ENCODE data around the gene CLCN7.

CLCN7 gene

DNA sequence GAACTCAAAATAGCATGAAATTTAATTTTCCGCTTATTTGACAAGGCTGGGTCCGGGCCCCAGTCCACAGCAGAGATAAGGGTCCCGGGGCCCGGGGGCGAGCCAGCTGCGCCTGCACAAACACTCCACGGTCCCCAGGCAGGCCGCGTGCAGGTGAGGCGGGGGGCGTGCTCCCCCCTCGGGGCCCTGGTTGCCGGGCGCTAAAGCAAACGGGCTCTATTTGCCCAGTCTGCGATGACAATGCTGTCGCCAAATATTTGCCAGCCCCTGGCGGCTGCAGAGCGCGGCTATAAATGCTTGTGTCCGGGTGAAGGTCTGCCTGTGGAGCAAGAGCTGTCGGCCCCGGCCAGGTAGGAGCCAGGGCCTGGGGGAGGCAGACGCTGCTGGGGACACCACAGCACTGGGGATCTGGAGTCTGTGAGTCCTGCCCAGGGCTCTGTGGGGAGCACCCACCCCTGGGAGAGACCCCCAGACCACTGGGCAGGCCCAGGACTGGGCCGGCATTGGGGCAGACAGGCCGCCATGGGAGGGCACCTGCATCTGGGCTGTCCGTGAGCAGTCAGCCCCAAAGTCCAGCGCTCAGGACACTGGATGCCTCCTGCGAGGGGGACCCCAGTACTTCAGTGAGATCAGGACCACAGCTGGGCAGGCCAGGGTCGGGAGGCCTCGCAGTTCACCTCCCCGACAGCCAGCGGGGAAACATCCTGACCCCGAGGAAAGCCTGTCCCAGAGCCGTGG is 43.9 kb downstream of the CLCN7 start, which contains the start of gene PERCC1:
TSS of gene PERCC1 (plus strand) at position 320 of the 738 bp plus-strand sequence. CDS start 1,516 bp downstream, outside the sequence.
- DNase-seq (ENCODE audit: low read depth) = no peak

DNA sequence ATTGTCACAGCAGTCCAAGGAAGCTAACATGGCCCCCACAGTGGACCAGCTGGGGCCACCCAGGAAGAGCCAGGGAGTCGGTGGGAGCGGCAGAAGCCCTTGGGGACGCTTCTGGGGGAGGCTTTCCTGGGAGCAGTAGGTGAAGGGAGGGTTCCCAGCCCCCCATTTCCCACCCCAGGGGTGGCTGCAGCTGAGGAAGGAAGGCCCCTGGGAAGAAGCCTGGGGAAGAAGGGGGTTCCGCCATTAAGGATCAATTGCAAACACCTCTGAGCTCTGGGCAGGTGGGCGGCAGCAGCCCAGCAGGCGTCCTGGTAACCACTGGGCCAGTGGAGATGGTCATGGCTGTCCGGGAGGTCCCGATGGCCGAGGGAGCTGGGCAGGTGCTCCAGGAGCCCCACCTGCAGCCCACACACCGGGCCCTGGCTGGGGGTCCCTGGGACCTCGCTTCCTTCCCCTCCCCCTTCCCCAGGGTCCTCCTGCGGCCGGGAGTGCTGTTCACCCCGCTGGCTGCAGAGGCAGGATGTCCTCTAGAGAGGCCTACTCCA is 44.5 kb downstream of the CLCN7 start:
- DNase-seq (ENCODE audit: low read depth) = no peak

DNA sequence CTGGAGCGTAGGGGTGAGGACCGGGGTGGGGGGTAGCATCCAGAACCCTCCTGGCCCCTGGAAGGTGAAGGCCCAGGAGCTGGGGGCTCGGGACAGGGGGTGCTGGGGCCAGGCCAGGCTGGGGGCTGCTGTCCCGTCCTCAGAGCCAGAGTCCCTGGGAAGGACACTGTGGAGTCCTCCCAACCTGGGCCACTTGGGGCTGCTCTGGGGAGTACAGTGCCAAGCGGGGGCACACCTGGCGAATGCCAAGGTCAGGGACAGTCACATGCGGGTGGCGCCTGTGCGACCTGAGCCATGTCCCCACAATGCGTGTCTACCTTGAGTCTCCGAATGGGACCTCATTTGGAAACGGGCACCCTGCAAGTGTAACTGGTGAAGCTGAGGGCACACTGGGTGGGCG is 45.2 kb downstream of the CLCN7 start:
- no peak for DNase-seq (ENCODE audit: low read depth)

DNA sequence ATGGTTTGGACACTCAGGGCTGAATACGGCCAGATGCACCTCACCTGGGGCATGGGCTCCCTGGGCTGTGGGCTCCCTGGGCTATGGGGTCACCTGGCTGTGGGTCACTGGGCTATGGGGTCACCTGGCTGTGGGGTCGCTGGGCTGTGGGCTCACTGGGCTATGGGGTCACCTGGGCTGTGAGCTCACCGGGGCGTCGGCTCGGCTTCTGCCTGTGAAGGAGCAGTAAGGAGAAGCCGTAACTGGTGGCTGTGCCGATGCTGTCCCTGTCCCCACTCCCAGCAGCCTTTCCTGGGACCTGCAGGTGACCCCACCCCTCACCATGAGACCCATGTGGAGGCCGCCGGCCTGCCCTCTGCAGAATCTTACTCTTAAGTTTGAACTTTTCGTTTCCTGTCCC is 45.8 kb downstream of the CLCN7 start:
- DNase-seq (ENCODE audit: low read depth) = no peak

DNA sequence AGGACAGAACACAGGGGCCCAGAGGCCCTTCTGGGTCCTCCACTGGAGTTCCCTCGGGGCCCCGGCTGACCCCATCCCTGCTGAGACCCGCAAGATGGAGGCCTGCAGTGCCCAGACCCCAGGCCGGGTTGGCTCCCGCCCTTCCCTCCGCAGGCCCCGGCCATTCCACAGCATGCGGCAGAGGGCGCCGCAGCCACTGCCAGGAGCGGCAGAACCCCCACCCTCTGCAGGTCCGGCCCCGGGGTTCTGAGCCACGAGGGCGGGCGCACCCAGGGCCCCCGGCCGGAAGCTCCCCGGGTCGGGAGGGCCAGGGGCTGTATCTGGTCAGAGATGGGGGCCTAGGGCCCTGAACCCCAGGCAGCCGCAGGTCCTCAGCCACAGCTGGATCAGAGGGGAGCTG is 46.3 kb downstream of the CLCN7 start:
- DNase-seq (ENCODE audit: low read depth) = peak; percentile 23

DNA sequence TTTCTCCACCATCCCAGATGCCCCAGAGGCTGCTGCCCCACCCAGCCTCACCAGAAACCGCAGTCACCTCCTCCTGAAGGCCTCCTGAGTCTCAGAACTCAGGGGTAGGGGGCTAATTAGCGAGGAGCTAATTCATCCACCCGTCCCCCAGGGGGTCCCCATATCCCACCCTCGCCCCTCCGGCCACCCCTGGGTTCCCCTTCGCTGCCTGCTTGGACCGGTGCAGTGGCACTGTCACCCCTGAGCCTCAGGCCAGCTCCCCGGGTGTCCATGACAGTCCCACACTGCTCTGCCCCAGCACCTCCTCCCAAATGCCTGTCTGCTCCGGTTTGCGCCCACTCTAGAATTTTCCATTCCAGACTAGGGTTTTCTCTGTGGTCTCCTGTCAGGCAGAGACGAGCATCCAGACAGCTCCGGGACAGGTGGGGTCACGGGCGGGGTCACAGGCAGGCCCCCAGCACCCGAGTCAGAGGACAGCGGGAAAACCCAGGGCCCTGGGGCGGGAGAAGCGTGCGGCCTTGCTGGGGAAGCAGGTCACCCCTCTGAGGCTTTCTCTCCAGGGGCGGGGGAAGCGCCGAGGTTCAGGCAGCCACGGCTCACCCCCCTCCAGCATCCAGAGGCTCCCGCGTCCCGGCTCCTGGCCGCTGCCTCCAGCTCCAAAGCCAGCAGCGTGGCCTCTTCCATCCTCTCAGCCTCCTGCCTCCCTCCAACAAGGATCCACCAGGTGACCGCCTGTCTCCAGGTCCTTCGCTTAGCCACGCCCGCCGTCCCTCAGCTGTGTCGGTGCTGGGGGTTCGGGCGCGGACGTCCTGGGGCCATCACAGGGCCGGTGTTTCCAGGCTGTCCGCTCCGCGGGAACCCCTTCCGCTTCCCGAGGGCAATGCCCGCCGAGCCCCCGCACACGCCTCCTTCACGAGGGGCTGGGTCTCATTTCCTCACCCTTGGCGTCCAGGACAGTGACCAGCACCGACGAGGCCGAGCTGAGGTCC is 47.1 kb downstream of the CLCN7 start:
- DNase-seq (ENCODE audit: low read depth) = no peak

DNA sequence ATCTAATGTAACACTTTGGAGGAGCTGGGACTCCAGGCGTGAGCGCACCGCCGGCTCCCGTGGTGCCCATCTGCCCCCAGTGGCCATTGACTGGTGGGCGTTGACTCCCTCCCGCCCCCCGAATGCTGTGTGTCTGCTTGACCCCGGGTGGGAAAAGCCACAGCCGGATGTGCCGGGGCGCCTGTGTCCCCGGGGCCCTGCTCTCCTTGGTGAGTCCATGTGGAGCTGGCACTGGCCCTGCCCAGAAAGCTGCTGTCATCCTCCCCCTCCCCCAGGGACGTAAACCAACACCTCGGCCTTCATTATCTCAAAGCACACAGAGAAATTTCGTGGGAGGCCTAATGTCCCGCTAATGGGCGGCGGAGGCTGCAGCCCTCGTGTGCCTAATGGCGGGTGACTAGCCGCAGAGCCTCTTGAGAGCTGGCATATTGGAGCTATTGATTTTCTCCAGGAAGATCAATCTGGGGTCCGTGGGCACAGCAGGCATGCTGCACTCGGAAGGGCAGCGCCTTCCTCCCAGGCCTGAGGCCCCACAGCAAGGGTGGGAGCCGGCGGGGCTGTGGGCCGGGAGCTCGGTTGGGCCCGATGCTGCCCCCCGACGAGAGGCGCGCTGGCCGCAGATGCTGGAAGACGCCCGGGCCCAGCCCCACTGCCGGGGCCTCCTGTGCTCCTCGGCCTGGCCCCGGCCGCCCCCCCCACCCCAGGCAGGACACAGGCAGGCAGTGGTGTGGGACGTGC is 47.9 kb downstream of the CLCN7 start:
- no peak for DNase-seq (ENCODE audit: low read depth)

DNA sequence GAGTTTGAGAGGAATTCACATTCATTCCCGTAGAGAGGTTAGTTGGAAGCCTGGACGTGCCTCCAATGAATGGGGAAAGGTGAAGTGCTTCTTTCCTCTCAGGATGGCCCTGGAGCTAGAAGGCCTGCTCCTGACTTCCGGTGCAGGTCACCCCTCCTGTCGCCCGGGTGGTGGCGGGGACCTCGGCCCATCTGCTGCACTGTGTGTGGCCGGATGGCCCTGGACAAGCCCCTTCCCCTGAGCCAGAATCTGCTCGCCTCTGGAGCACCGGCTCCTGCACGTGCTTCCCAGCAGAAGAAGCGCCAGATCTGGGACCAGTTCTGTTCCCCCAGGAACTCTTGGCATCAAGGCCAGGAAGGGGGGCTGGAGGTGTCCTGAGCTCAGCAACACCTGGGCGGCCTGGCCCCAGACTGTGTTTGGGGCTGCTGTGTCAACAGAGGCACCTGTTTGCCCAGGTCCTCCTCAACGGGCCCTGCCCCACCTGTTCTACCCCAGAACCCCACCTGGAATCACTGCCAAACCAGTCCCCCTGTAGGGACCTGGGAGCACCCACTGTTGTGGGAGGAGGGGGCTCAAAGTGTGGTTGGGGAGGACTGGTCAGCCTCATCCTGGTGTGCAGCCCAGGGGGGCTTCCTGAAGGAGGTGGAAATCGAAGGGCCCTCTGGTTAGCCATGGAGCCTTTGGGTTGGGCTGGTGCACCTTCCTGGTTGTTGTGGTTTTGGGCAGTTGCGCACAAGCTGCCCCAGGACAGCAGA is 49.0 kb downstream of the CLCN7 start:
- DNase-seq (ENCODE audit: low read depth) = no peak

DNA sequence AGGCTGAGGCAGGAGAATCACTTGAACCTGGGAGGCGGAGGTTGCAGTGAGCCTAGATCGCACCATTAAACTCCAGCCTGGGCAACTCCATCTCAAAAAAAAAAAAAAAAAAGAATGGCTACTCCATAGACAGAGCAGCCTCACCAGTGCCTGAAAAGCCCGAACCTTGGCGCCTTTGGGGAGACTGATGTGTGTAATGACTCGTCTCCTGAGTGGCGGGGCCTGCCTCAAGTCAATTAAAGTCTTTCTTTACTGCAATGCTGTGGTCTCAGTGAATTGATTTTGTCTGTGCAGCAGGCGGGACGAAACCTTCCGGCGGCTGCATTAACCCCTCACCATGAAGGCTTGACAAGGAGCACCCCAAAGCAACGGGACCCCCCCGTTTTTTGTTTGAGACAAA is 50.8 kb downstream of the CLCN7 start:
- no peak for DNase-seq (ENCODE audit: low read depth)

DNA sequence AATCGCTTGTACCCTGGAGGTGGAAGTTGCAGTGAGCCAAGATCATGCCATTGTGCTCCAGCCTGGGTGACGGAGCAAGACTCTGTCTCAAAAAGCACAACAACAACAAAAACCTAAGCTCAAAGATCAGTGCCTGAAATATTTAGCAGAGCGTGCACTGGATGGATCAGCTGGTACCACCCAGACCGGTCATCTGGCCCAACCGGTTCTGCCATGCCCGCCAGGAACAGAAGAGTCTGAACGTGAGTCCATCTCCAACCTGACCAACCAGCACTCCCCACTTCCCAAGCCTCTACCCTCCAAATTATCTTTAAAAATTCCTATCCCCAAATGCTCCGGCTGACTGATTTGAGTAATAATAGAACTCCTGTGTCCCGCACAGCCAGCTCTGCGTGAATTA is 52.8 kb downstream of the CLCN7 start:
- DNase-seq (ENCODE audit: low read depth) = no peak

DNA sequence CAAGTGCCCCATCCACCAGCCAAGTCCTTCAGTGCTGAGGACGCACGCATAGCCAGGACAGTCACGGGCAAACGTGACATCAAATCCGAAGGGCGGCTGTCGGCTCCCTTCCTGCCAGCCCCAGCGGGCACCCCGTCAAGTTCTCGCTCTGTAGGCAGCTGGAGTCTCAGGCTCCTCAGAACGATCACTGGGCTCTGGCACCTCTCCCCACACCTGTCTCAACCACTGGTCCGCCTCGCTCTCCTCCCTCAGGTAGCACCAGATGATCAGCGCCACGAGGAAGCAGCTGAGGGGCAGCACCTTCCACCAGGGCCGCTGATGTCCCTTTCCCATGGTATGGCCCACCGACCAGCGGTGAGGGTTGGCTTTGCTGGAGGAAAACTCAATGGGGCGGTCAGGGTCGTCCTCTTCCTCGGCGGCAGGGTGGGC is 54.7 kb downstream of the CLCN7 start:
- no peak for DNase-seq (ENCODE audit: low read depth)

DNA sequence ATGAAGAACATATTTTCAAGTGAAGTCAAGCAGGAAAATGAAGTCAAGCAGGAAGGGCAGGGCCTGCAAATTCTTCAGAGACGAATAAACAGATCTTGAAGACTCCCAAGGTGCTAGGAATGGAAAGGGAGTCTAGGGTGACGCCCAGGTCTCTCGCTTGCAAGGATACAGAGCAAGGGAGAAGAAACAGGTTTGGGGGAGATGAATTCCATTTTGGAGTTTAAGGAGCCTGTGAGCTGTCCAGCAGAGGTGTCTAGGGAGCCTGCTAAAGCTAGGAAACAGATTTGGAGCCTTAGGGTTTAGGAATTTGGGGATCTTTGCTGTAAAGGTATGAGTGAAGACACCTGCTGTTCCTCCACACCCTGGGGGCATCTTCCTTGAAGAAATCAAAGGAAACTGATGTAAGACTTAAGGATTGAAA is 58.3 kb downstream of the CLCN7 start:
- no peak for DNase-seq (ENCODE audit: low read depth)

DNA sequence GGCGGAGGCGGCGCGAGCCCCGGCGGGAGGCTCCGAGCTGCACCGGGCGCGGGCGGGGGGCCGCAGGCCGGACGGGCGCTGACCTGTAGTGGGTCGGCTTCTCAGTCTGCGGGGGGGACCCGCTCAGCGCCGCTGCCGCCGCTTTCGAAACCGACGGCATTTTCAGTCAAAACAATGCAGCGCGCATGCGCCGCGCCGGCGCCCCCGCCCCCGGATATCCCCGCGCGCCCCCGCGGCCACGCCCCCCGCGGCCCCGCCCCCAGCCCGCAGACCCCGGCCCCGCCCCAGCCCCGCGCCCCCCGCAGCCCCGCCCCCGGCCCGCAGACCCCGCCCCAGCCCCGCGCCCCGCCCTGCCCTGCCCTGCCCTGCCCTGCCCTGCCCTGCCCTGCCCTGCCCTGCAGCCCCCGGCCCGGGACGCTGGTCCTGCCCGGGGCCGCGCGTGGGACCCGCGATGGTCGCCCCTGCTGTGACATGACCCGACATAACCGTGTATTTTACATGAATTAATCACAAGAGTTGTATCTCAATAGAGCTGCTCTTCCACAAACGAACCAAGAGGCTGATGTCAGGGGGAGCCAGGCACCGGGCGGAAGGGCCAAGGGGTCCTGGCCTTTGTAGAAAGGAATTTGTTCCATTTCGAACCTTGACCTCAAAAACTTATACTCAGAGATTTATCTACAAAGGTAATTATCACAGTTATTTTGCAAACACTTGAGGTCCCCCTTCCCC is 60.1 kb downstream of the CLCN7 start, which contains the start of gene UNKL:
TSS of gene UNKL (minus strand) at position 173 of the 729 bp plus-strand sequence. CDS start at position 160, 13 bp downstream.
- DNase-seq (ENCODE audit: low read depth) = peak; percentile 75

DNA sequence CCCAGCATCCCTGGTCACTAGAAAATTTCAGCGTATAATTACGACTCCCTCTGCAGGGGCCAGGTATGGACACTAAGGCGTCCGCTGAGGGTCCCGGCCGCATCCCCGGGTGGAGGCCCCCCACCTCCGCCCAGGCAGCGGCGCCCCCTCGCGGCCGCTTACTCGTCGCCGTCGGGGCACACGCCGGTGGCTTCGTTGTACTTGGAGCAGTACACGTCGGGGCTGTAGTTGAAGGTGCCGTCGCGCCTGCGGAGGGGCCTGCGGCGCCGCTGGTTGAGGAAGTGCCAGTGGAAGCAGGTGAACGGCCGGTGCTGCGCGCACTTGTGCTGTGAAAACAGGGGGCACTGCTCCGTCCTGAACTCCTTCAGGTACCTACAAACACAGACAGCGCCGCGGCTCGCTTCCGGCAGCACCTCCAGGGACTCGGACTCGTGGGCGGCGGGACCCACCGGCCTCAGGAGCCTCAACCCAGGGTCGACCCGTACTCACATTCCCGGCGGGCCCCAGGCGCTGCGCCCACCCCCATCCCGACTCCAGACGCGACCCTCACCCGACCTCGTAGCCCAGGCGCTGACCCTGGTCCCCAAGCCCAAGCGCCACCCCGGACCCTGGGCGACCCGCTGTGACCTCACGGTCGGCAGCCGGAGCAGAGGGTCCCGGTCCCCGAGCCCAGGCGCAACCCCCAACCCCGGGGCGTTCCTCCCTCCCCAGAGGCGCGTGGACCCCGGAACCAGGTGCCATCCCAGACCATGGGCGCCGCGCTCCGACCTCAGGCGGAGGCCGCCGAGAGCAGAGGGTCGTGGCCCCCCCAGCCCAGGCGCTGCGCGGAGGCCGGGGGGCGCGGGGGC is 60.9 kb downstream of the CLCN7 start:
- DNase-seq (ENCODE audit: low read depth) = peak; percentile 54

DNA sequence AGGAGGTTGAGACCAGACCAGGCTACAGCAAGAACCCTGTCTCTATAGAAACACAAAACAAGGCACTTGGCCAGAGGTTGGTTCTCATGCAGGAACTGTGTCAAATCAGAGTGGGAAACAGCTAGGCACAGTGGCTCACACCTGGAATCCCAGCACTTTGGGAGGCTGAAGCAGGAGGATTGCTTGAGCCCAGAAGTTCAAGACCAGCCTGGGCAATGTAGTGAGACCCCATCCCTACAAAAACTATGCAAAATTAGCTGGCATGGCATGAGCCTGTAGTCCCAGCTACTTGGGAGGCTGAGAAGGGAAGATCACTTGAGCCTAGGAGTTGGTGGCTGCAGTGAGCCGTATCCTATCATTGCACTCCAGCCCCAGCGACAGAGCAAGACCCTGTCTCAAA is 62.0 kb downstream of the CLCN7 start:
- no peak for DNase-seq (ENCODE audit: low read depth)

DNA sequence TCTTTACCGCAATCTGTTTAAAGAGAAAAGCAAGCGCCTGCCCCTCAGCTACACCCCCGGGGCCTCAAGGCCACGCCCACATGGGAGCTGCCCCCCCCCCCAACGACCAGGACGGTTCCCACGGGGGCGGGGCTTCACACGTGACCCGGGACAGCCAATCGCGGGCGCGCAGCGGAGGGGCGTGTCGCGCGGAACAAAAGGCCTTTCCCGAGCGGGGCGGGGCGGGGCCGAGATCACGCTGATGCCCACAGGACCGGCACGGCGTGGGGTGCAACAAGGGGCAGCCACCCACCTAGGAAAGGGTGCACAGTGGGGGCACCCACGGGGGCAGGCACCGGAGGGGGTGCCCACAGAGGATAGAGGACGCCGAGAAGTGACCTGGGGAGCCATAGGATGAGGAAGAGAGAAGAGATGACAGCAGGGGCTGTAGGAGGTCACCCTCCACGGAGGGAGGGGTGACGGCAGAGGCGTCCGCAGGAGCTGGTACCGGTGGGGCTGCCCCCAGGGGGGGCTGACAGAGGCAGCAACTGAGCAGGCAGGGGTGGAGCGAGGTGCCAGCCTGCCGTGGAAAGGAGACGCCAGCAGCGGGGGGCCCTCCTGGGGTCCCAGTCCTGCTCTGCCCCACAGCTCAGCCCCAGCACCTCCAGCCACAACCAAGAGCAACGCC is 66.5 kb downstream of the CLCN7 start:
- peak; percentile 95 for DNase-seq (ENCODE audit: low read depth)

DNA sequence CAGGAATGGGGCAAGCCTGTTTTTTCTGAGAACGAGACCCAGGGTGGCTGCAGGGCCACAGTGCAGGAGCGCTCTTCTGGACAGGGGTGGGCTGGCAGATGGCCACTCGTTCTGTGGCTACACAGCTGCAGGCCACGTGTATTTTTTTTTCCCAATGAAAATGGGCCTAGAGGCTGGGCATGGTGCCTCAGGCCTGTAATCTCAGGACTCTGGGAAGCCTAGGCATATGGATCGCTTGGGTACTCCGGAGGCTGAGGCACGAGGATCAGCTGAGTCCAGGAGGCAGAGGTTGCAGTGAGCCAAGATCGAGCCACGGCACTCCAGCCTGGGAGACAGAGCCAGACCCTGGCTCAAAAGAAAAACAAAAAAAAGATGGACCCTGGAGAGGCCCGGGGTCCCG is 67.1 kb downstream of the CLCN7 start:
- DNase-seq (ENCODE audit: low read depth) = no peak

DNA sequence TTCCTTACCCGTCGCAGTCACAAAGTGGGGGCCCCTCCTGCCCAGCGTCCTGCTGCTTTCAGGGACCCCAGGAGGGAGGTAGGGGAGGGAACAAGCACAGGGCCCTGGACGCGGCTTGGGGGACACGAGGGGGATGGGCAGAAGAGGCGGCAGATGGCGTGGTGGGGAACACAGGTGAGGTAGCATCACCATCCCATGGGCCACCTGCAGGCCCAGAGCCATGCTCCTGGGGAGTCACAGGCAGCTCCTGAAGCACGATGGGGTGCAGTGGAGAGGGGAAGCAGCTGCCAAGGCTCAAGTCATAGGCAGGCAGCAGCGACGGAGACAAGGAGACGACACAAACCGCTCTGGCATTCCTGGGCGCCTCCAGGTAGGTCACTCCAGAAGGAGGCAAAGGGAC is 71.1 kb downstream of the CLCN7 start:
- DNase-seq (ENCODE audit: low read depth) = no peak

DNA sequence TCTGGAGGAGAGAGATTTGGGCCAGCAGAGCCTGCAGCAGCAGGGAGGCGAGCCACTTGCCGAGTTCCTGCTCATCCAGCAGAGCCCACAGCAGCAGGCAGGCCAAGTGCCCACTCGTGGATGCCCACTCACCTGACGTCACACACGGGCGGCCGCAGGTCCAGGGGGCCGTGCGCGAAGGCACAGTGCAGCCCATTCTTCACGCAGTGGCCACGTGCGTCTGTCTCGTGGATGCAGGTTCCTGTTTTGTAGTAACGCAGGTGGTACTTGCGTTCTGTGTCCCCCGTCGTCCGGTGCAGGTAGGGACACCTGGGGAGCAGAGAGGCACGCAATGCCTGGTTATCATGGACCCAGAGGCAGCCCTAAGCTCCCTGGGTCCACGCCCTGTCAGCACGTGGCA is 71.8 kb downstream of the CLCN7 start:
- DNase-seq (ENCODE audit: low read depth) = no peak
